DOHH2 (cell line): ENCODE measurements around the gene PCNX3.

Experiments used
- H3F3A ChIP-seq: fragments of 200-600 bp; sonication (generic), shearing (Covaris generic); 2 replicates; pipeline ENCODE4 v1.6.0; 2016; ENCODE audit warnings: antibody characterized with exemption, mild to moderate bottlenecking; ENCODE audit not compliant: control insufficient read depth, insufficient read depth
- H3K27ac ChIP-seq: fragments of 200-600 bp; sonication (generic); 2 replicates; pipeline ENCODE4 v1.5.1; 2014; ENCODE audit warnings: low read depth, mild to moderate bottlenecking, low read length, moderate library complexity
- H3K27me3 ChIP-seq: fragments of 200-600 bp; sonication (generic); 2 replicates; pipeline ENCODE4 v1.6.1; 2014; ENCODE audit warnings: mild to moderate bottlenecking, low read length, mixed read lengths; ENCODE audit not compliant: control insufficient read depth
- H3K36me3 ChIP-seq: fragments of 200-600 bp; sonication (generic); 2 replicates; pipeline ENCODE4 v1.6.1; 2014; ENCODE audit warnings: mild to moderate bottlenecking, low read length, moderate library complexity, mixed read lengths; ENCODE audit not compliant: control insufficient read depth
- H3K4me1 ChIP-seq: fragments of 200-600 bp; sonication (generic); 2 replicates; pipeline ENCODE4 v1.6.1; 2014; ENCODE audit warnings: mild to moderate bottlenecking, low read length, mixed read lengths; ENCODE audit not compliant: control insufficient read depth
- H3K4me2 ChIP-seq: fragments of 200-600 bp; sonication (generic); 2 replicates; pipeline ENCODE4 v1.6.0; 2014; ENCODE audit warnings: mild to moderate bottlenecking, low read length, moderate library complexity
- H3K4me3 ChIP-seq: fragments of 200-600 bp; sonication (generic); 2 replicates; pipeline ENCODE4 v1.5.1; 2014; ENCODE audit warnings: mild to moderate bottlenecking, low read length, mixed read lengths
- H3K79me2 ChIP-seq: fragments of 200-600 bp; sonication (generic); 2 replicates; pipeline ENCODE4 v1.6.1; 2014; ENCODE audit warnings: mild to moderate bottlenecking, low read length, mixed read lengths; ENCODE audit not compliant: control insufficient read depth
- H3K9me2 ChIP-seq: fragments of 200-600 bp; sonication (generic); replicated peaks from 2 replicates; pipeline ENCODE4 v1.6.1; 2014; ENCODE audit warnings: mild to moderate bottlenecking, low read length, mixed read lengths; ENCODE audit not compliant: control insufficient read depth
- H3K9me3 ChIP-seq: fragments of 200-600 bp; sonication (generic); 2 replicates; pipeline ENCODE4 v1.6.1; 2014; ENCODE audit warnings: antibody characterized with exemption, low read length, mixed read lengths; ENCODE audit not compliant: control insufficient read depth, insufficient read depth
- H4K20me1 ChIP-seq: fragments of 200-600 bp; sonication (generic); 2 replicates; pipeline ENCODE4 v1.6.0; 2014; ENCODE audit warnings: low read depth, mild to moderate bottlenecking, antibody characterized with exemption, low read length, moderate library complexity; ENCODE audit not compliant: control insufficient read depth, insufficient read depth
- EZH2phosphoT487 ChIP-seq: fragments of 200-600 bp; sonication (generic); IDR thresholded peaks from 2 replicates; pipeline ENCODE4 v1.6.1; 2017; ENCODE audit warnings: borderline replicate concordance, mild to moderate bottlenecking, antibody characterized with exemption, low read length, moderate library complexity, mixed read lengths
- TF ChIP-seq, protein P1 (sequence below): fragments of 200-600 bp; sonication (generic); IDR thresholded peaks from one replicate; pipeline ENCODE4 v1.5.1; 2014; ENCODE audit warnings: antibody characterized with exemption, mild to moderate bottlenecking, low read depth, low read length; ENCODE audit not compliant: poor library complexity, severe bottlenecking

Gene PCNX3

GRCh38 chr11:65646288-65646957 lies 30.8 kb downstream of the PCNX3 start:
- TF ChIP-seq, protein P1, sequence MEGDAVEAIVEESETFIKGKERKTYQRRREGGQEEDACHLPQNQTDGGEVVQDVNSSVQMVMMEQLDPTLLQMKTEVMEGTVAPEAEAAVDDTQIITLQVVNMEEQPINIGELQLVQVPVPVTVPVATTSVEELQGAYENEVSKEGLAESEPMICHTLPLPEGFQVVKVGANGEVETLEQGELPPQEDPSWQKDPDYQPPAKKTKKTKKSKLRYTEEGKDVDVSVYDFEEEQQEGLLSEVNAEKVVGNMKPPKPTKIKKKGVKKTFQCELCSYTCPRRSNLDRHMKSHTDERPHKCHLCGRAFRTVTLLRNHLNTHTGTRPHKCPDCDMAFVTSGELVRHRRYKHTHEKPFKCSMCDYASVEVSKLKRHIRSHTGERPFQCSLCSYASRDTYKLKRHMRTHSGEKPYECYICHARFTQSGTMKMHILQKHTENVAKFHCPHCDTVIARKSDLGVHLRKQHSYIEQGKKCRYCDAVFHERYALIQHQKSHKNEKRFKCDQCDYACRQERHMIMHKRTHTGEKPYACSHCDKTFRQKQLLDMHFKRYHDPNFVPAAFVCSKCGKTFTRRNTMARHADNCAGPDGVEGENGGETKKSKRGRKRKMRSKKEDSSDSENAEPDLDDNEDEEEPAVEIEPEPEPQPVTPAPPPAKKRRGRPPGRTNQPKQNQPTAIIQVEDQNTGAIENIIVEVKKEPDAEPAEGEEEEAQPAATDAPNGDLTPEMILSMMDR, result no peak
- TF ChIP-seq EZH2phosphoT487, result no peak
- no peaks in the 10 kb centered on the region for H3K9me2 ChIP-seq
- peaks cover 3% of the 10 kb centered on the region for H3K79me2 ChIP-seq
- no peaks in the 10 kb centered on the region for H3K9me3 ChIP-seq
- no peaks in the 10 kb centered on the region for H3K27me3 ChIP-seq
- H4K20me1 ChIP-seq, result no peaks in the 10 kb centered on the region
- H3F3A ChIP-seq, result 0 out of 2 replicates have a peak, but pooled peaks cover 9% of the 10 kb centered on the region
- H3K4me3 ChIP-seq, result no peak overlapping the region
- H3K36me3 ChIP-seq, result peaks cover 67% of the 10 kb centered on the region
- no peak overlapping the region for H3K4me2 ChIP-seq
- peaks cover 5% of the 10 kb centered on the region for H3K4me1 ChIP-seq
- H3K27ac ChIP-seq, result no peak overlapping the region

GRCh38 chr11:65646958-65647701 lies 31.6 kb downstream of the PCNX3 start:
- no peaks in the 10 kb centered on the region for H3K9me2 ChIP-seq
- H3K4me3 ChIP-seq, result no peak overlapping the region
- peaks cover 8% of the 10 kb centered on the region for H3K4me1 ChIP-seq
- no peak overlapping the region for H3K4me2 ChIP-seq
- H3K27me3 ChIP-seq, result no peaks in the 10 kb centered on the region
- no peak for TF ChIP-seq EZH2phosphoT487
- TF ChIP-seq, protein P1, result no peak
- no peaks in the 10 kb centered on the region for H4K20me1 ChIP-seq
- no peaks in the 10 kb centered on the region for H3K9me3 ChIP-seq
- no peaks in the 10 kb centered on the region; the same call in 1 of the 2 replicates for H3K79me2 ChIP-seq
- peaks cover 67% of the 10 kb centered on the region for H3K36me3 ChIP-seq
- no peak overlapping the region for H3K27ac ChIP-seq
- peaks cover 11% of the 10 kb centered on the region for H3F3A ChIP-seq

GRCh38 chr11:65648997-65649493 lies 33.5 kb downstream of the PCNX3 start:
- TF ChIP-seq, protein P1, result no peak
- TF ChIP-seq EZH2phosphoT487, result no peak
- Histone ChIP-seq H3K36me3 (peaks cover 64% of the 10 kb centered on the region), H3K27me3 (no peaks in the 10 kb centered on the region), H4K20me1 (no peaks in the 10 kb centered on the region; the same call in 1 of the 2 replicates), H3K4me1 (peaks cover 27% of the 10 kb centered on the region), H3K4me3 (no peak overlapping the region), H3K4me2 (no peak overlapping the region), H3F3A (peaks cover 22% of the 10 kb centered on the region), H3K79me2 (peaks cover 6% of the 10 kb centered on the region; the same call in 1 of the 2 replicates), H3K9me2 (no peaks in the 10 kb centered on the region), H3K9me3 (no peaks in the 10 kb centered on the region), H3K27ac (no peak overlapping the region)
